Mesenchymal stem cell (in vitro differentiated cells and primary cell): ENCODE results near the gene PEMT.

ENCODE experiments used
- DNase-seq: peaks from one replicate; pipeline ENCODE4 v3.0.0-alpha.2; 2013
- H2AFZ ChIP-seq: one replicate; pipeline ENCODE4 v1.6.1; 2013; ENCODE audit warnings: low read depth, mild to moderate bottlenecking, control low read depth, inconsistent platforms, low read length, moderate library complexity
- H2AK5ac ChIP-seq: 2 replicates; pipeline ENCODE4 v1.6.1; 2013; ENCODE audit warnings: low read length, moderate library complexity, mild to moderate bottlenecking, inconsistent platforms; ENCODE audit not compliant: severe bottlenecking
- H2BK120ac ChIP-seq: one replicate; pipeline ENCODE4 v1.6.1; 2013; ENCODE audit warnings: low read depth, mild to moderate bottlenecking, inconsistent platforms, low read length, moderate library complexity
- H2BK12ac ChIP-seq, 2 experiments: one replicate each; pipeline ENCODE4 v1.6.1; 2013; ENCODE audit warnings: inconsistent platforms in 2 of 2, low read length in 2 of 2, mild to moderate bottlenecking in 2 of 2, moderate library complexity in 2 of 2, control low read depth in 1 of 2
- H2BK15ac ChIP-seq: one replicate; pipeline ENCODE4 v1.6.1; 2013; ENCODE audit warnings: mild to moderate bottlenecking, low read depth, inconsistent platforms; ENCODE audit not compliant: poor library complexity, severe bottlenecking
- H2BK5ac ChIP-seq: 2 replicates; pipeline ENCODE4 v1.6.1; 2013; ENCODE audit warnings: low read depth, mild to moderate bottlenecking, low read length, control low read depth, inconsistent platforms; ENCODE audit not compliant: poor library complexity, severe bottlenecking
- H3K14ac ChIP-seq, 2 experiments: one replicate each; pipeline ENCODE4 v1.6.1; 2013; ENCODE audit warnings: inconsistent platforms in 2 of 2, low read length in 2 of 2, control low read depth in 1 of 2, mild to moderate bottlenecking in 1 of 2, moderate library complexity in 1 of 2
- H3K18ac ChIP-seq, 2 experiments: one replicate each; pipeline ENCODE4 v1.6.1; 2013; ENCODE audit warnings: inconsistent platforms in 2 of 2, low read length in 2 of 2, control low read depth in 1 of 2, low read depth in 1 of 2, mild to moderate bottlenecking in 1 of 2
- H3K23ac ChIP-seq, 2 experiments: one replicate each; pipeline ENCODE4 v1.6.1; 2013; ENCODE audit warnings: inconsistent platforms in 2 of 2, low read length in 2 of 2, mild to moderate bottlenecking in 2 of 2, moderate library complexity in 2 of 2, control low read depth in 1 of 2
- H3K27ac ChIP-seq: 2 replicates; pipeline ENCODE4 v1.5.1; 2013; ENCODE audit warnings: mild to moderate bottlenecking, moderate library complexity, low read length, control low read depth, inconsistent platforms; ENCODE audit not compliant: poor library complexity, severe bottlenecking
- H3K27me3 ChIP-seq, 2 experiments: 2 replicates each; pipeline versions ENCODE4 v1.6.1 to v1.7.0; 2013; ENCODE audit warnings: low read length in 2 of 2, mild to moderate bottlenecking in 2 of 2, moderate library complexity in 2 of 2, control low read depth in 1 of 2, inconsistent platforms in 1 of 2; ENCODE audit not compliant: control insufficient read depth in 1 of 2, insufficient read depth in 1 of 2
- H3K36me3 ChIP-seq, 2 experiments: 2 replicates each; pipeline versions ENCODE4 v1.6.1 to v1.7.0; 2013; ENCODE audit warnings: low read length in 2 of 2, control low read depth in 1 of 2, inconsistent platforms in 1 of 2, low read depth in 1 of 2, mild to moderate bottlenecking in 1 of 2; ENCODE audit not compliant: insufficient read depth in 2 of 2, control insufficient read depth in 1 of 2
- H3K4ac ChIP-seq, 2 experiments: one replicate each; pipeline ENCODE4 v1.6.1; 2013; ENCODE audit warnings: inconsistent platforms in 2 of 2, low read length in 2 of 2, mild to moderate bottlenecking in 2 of 2, moderate library complexity in 2 of 2, control low read depth in 1 of 2, low read depth in 1 of 2
- H3K4me1 ChIP-seq: 2 replicates; pipeline ENCODE4 v1.6.1; 2013; ENCODE audit warnings: low read depth, low read length, control low read depth; ENCODE audit not compliant: control insufficient read depth, insufficient read depth
- H3K4me2 ChIP-seq: 2 replicates; pipeline ENCODE4 v1.6.1; 2013; ENCODE audit warnings: low read length, mild to moderate bottlenecking, inconsistent platforms; ENCODE audit not compliant: poor library complexity, severe bottlenecking
- H3K4me3 ChIP-seq, 2 experiments: 2 replicates each; pipeline versions ENCODE4 v1.5.1 to v1.7.0; 2013; ENCODE audit warnings: low read length in 2 of 2, mild to moderate bottlenecking in 2 of 2, control low read depth in 1 of 2, low read depth in 1 of 2; ENCODE audit not compliant: insufficient read depth in 1 of 2
- H3K79me1 ChIP-seq: replicated peaks from 2 replicates; pipeline ENCODE4 v1.6.1; 2013; ENCODE audit warnings: mild to moderate bottlenecking, control low read depth, low read length, inconsistent platforms; ENCODE audit not compliant: poor library complexity, severe bottlenecking
- H3K9ac ChIP-seq: 2 replicates; pipeline ENCODE4 v1.7.0; 2013; ENCODE audit warnings: mild to moderate bottlenecking, low read length, moderate library complexity
- H3K9me3 ChIP-seq: 2 replicates; pipeline ENCODE4 v1.7.0; 2013; ENCODE audit warnings: mild to moderate bottlenecking, low read length; ENCODE audit not compliant: control insufficient read depth
- H4K8ac ChIP-seq: one replicate; pipeline ENCODE4 v1.6.1; 2013; ENCODE audit warnings: inconsistent platforms, mild to moderate bottlenecking, low read length, moderate library complexity
- H4K91ac ChIP-seq: one replicate; pipeline ENCODE4 v1.6.1; 2013; ENCODE audit warnings: mild to moderate bottlenecking, low read length, inconsistent platforms
- whole genome bisulfite sequencing: methylation state at CpG from one replicate; pipeline ENCODE4 v1.1.7; 2013; ENCODE audit warnings: mixed read lengths; 5-methylcytosine and 5-hydroxymethylcytosine counted together

The PEMT gene

DNA sequence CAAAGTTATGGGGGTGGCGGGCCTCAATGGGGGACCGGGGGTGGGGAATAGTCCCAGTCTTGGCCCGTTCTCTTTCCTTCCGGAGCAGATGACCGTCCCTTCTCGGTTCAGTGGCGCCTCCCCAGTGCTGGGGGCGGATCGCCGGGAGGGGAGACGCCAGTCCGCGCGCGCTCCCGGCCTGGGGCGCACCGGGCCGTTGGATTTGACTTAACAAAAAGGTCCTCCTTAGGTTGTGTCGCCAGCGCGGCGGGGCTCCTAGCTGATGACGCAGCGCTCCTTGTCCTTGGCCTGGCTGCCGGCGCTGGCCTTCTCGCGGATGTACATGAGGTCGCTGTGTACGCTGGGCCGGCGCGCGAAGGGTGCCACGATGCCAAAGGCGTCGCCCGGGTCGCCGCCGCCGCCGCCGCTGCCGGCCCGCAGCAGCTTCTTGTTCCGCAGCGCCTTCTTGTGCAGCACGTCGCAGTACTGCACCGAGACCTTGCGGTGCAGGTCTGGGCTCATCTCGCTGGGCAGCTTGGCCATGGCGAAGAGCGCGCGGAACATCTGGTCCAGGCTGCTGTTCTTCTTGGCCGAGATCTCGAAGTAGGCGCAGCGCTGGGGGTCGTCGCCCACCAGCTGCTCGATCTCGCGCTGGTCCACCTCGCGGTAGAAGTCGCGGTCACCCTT lies 96.5 kb downstream of the PEMT start:
- Histone ChIP-seq H4K91ac (peak overlapping the region; percentile 12), H2BK5ac (no peak overlapping the region), H3K36me3 (peaks cover 22 to 27% of the 10 kb centered on the region in 2 experiments), H3K27ac (no peak overlapping the region), H3K4ac (peak overlapping the region in 1 of 2 experiments; percentile 28), H2BK12ac (no peak overlapping the region), H2BK120ac (no peak overlapping the region), H3K14ac (peak overlapping the region in 1 of 2 experiments; percentile 64), H3K9me3 (no peaks in the 10 kb centered on the region), H3K23ac (peak overlapping the region in 1 of 2 experiments; percentile 42), H3K27me3 (peaks cover 5 to 38% of the 10 kb centered on the region in 2 experiments), H3K4me2 (peak overlapping the region; percentile 76), H4K8ac (no peak overlapping the region), H2AFZ (peak overlapping the region; percentile 18), H3K4me3 (peak overlapping the region; percentile 42 to 84), H3K79me1 (peaks cover 2% of the 10 kb centered on the region), H3K9ac (peak overlapping the region; percentile 87), H3K18ac (peak overlapping the region in 1 of 2 experiments; percentile 33), H2AK5ac (no peak overlapping the region), H3K4me1 (peaks cover 20% of the 10 kb centered on the region), H2BK15ac (no peak overlapping the region)
- peak; percentile 60 for DNase-seq
- WGBS: 4% methylated on average over 67 of the region's 71 CpGs

DNA sequence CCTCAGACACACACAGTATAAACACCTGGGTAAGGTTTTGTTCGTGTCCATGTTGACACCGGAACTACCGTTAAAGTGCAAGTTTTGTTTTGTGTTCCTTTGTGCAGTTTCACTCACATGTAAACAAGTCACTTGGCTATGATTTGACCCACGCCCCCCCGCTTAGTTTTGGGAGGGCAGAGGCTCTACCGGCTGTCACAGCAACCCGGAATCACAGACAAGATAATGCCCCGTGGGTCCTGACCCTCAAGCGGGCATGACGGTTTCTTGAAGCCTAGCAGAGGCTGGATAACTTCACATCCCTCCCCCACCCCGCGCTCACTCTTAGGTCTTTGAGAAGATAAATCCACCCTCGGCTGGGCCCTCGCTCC lies 97.0 kb downstream of the PEMT start:
- DNase-seq: no peak
- no peak overlapping the region for H3K18ac ChIP-seq
- H3K79me1 ChIP-seq: peaks cover 4% of the 10 kb centered on the region
- peak overlapping the region; percentile 76 for H3K4me2 ChIP-seq
- 31% methylated on average over 14 of the region's 14 CpGs for WGBS
- H3K9me3 ChIP-seq: no peaks in the 10 kb centered on the region
- H4K8ac ChIP-seq: no peak overlapping the region
- H3K9ac ChIP-seq: peak overlapping the region; percentile 87
- H4K91ac ChIP-seq: no peak overlapping the region
- no peak overlapping the region for H2AFZ ChIP-seq
- peaks cover 20% of the 10 kb centered on the region for H3K4me1 ChIP-seq
- no peak overlapping the region for H2BK120ac ChIP-seq
- H2BK12ac ChIP-seq: no peak overlapping the region
- peaks cover 22 to 32% of the 10 kb centered on the region in 2 experiments for H3K36me3 ChIP-seq
- no peak overlapping the region for H3K23ac ChIP-seq
- no peak overlapping the region for H3K27ac ChIP-seq
- H3K4me3 ChIP-seq: peak overlapping the region in 1 of 2 experiments; percentile 84
- H2AK5ac ChIP-seq: no peak overlapping the region
- H3K4ac ChIP-seq: no peak overlapping the region
- H2BK5ac ChIP-seq: no peak overlapping the region
- H3K14ac ChIP-seq: no peak overlapping the region
- peaks cover 5 to 32% of the 10 kb centered on the region in 2 experiments for H3K27me3 ChIP-seq
- H2BK15ac ChIP-seq: no peak overlapping the region

DNA sequence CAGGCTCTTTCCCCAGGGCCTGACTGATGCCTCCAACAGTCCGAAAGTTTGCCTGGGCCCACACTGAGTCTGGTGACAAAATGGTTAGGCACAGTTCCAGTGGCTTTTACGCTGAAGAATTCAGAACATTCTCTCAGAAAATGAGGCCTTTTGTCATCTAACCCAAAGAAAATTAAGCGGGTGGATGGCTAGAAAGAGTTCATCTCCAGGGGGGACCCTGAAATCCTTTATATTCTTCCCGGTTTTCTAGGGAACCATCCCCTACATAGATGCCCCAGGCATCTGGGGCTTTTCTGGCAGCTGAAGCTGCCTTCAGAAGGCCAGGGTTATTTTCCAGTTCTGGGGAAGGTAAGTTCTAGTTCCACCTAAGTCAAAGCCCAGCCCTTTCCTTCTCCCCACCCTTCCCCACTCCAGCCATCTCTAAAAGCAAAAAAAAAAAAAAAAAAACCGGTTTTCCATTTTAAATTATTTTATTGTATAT lies 97.5 kb downstream of the PEMT start:
- DNase-seq: no peak
- Histone ChIP-seq H3K27me3 (peaks cover 5 to 28% of the 10 kb centered on the region in 2 experiments), H3K9me3 (no peaks in the 10 kb centered on the region), H3K4me2 (no peak overlapping the region), H3K18ac (no peak overlapping the region), H2BK12ac (no peak overlapping the region), H2BK120ac (no peak overlapping the region), H3K27ac (no peak overlapping the region), H2BK15ac (no peak overlapping the region), H4K91ac (no peak overlapping the region), H3K36me3 (peaks cover 22 to 34% of the 10 kb centered on the region in 2 experiments), H3K23ac (no peak overlapping the region), H2AK5ac (no peak overlapping the region), H3K14ac (no peak overlapping the region), H4K8ac (no peak overlapping the region), H3K9ac (peak overlapping the region; percentile 87), H2BK5ac (no peak overlapping the region), H3K4me1 (peaks cover 20% of the 10 kb centered on the region), H3K4ac (no peak overlapping the region), H3K4me3 (peak overlapping the region in 1 of 2 experiments; percentile 84), H2AFZ (no peak overlapping the region), H3K79me1 (peaks cover 4% of the 10 kb centered on the region)
- WGBS: 74% methylated on average over 4 of the region's 5 CpGs

DNA sequence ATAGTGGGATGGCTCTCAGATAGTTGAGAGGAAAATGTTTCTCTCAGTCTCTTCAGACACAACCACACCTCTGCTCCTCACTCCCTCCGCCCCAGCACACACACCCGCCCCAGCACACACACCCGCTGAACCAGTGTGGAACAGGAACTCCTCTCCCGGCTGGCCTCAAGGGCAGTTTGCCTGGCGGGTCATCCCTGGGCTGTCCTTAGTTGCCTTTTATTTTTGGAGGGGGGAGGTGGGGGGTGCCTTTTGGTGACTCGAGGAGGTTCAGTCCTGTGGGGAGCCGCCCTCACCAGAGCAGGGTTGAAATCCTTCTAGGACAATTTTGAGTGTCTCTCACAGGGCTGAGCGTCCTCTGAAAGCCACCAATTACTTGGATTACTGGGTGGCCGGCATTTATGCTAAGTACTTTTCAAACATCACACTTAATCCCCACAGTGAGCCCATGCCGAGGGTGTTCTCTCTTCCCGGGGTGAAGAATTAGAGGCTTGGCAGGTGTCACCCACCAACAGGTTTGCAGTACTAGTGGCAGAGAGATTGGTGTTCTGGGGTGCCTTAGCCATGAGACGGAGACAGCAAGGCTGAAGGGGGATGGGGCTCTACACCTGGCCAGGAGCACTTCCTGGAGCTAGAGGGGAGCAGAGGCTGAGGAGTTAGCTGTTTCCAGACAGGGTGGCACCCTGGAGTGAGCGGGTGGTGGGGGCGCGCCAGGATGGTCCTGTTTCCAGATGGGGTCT lies 98.1 kb downstream of the PEMT start:
- H3K4ac ChIP-seq: no peak overlapping the region
- peaks cover 4% of the 10 kb centered on the region for H3K79me1 ChIP-seq
- H2AK5ac ChIP-seq: no peak overlapping the region
- no peak overlapping the region for H4K8ac ChIP-seq
- no peak overlapping the region for H2BK15ac ChIP-seq
- H3K23ac ChIP-seq: no peak overlapping the region
- no peak overlapping the region for H4K91ac ChIP-seq
- peaks cover 22 to 38% of the 10 kb centered on the region in 2 experiments for H3K36me3 ChIP-seq
- peak overlapping the region; percentile 14 to 84 for H3K4me3 ChIP-seq
- 63% methylated on average over 15 of the region's 15 CpGs for WGBS
- DNase-seq: no peak
- no peaks in the 10 kb centered on the region for H3K9me3 ChIP-seq
- H3K27ac ChIP-seq: no peak overlapping the region
- no peak overlapping the region for H2BK120ac ChIP-seq
- no peak overlapping the region for H2AFZ ChIP-seq
- no peak overlapping the region for H3K18ac ChIP-seq
- H3K4me1 ChIP-seq: peaks cover 20% of the 10 kb centered on the region
- H3K14ac ChIP-seq: no peak overlapping the region
- peak overlapping the region in 1 of 2 experiments; percentile 29 for H2BK12ac ChIP-seq
- no peak overlapping the region for H3K4me2 ChIP-seq
- H3K9ac ChIP-seq: peak overlapping the region; percentile 87
- H3K27me3 ChIP-seq: peaks cover under 1 to 23% of the 10 kb centered on the region in 2 experiments
- H2BK5ac ChIP-seq: no peak overlapping the region
